ENCODE measurements around the gene PACRG. TPM values are rescaled to one million over a fixed set of nuclear protein-coding genes. Genes with fewer than 3 reads are reported as not detected.

The PACRG gene
- polyA plus RNA-seq, 1 donor (not counting 4 experiments of a cell fraction or from before 2014, with no cell fraction given) = 0.31 TPM

DNA sequence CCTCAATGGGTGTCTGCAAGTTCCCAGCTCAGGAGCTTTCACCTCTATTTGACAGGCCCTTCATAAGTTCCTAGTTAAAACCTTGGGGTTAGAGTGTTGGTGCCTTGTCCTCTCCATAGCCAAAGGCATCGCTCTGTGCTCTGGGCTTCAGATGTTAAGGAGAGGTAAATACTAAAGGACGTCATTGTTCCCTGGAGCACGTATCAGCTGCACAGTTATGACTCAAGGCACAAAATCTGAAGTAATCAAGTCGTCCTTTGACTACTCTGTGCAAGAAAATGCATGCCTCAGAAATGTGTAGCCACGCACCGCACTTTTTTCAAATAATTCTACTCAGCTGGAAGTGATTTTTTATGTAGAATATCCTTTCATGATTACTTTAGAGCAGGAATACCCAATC, 446.0 kb downstream of the PACRG start:
- no peaks in the 10 kb centered on the region for H4K20me1 ChIP-seq (ENCODE audit: control insufficient read depth, extremely low read depth, insufficient read depth, low read length)
- no peaks in the 10 kb centered on the region for H3K9me1 ChIP-seq (ENCODE audit: control insufficient read depth, extremely low read depth, insufficient read depth, low read length)
- H3K9me3 ChIP-seq (ENCODE audit: control insufficient read depth, low read depth, low read length) = no peaks in the 10 kb centered on the region
- no peaks in the 10 kb centered on the region for H3K79me2 ChIP-seq (ENCODE audit: control insufficient read depth, insufficient read depth, low read length)
- no peak overlapping the region for H2AFZ ChIP-seq (ENCODE audit: control insufficient read depth, low read length)
- DNase-seq (ENCODE audit: low read depth, low spot score) (no peak), FAIRE-seq (no peak)
- H3K27me3 ChIP-seq (ENCODE audit: control insufficient read depth, extremely low read depth, insufficient read depth, low read length) = no peaks in the 10 kb centered on the region
- no peak overlapping the region for H3K27ac ChIP-seq (ENCODE audit: control insufficient read depth, insufficient read depth, low read length)
- H3K4me2 ChIP-seq (ENCODE audit: control insufficient read depth, extremely low read depth, insufficient read depth, low read depth, low read length) = no peak overlapping the region
- TF ChIP-seq EZH2 (IDR thresholded peaks at IDR 0.05; ENCODE audit: low read length) = no peak
- TF ChIP-seq CTCF (optimal IDR thresholded peaks at IDR 0.05 in 1 of 3, IDR thresholded peaks at IDR 0.05 in 1 of 3, conservative IDR thresholded peaks at IDR 0.05 in 1 of 3; ENCODE audit: extremely low read depth in 1 of 3, insufficient read depth in 2 of 3, low read length in 3 of 3) = no peak
- no peaks in the 10 kb centered on the region for H3K36me3 ChIP-seq (ENCODE audit: control insufficient read depth in 2 of 2, extremely low read depth in 1 of 2, insufficient read depth in 2 of 2, low read length in 2 of 2)
- dilution Hi-C loops (cut with MboI; ENCODE audit: extremely low pct_ligation_motif_present, low sequenced_read_pairs) = no loop called here
- no peak overlapping the region for H3K9ac ChIP-seq (ENCODE audit: control insufficient read depth, extremely low read depth, insufficient read depth, low read length)
- H3K4me1 ChIP-seq (ENCODE audit: control insufficient read depth, extremely low read depth, insufficient read depth, low read length) = no peaks in the 10 kb centered on the region
- no peak overlapping the region for H3K4me3 ChIP-seq (ENCODE audit: control insufficient read depth in 2 of 3, extremely low read depth in 1 of 3, insufficient read depth in 2 of 3, low read depth in 1 of 3, low read length in 3 of 3)

GRCh38 chr6:163175301-163175700, 447.5 kb downstream of the PACRG start:
- no peaks in the 10 kb centered on the region for H3K36me3 ChIP-seq (ENCODE audit: control insufficient read depth in 2 of 2, extremely low read depth in 1 of 2, insufficient read depth in 2 of 2, low read length in 2 of 2)
- H3K4me3 ChIP-seq (ENCODE audit: control insufficient read depth in 2 of 3, extremely low read depth in 1 of 3, insufficient read depth in 2 of 3, low read depth in 1 of 3, low read length in 3 of 3) = no peak overlapping the region
- no peak overlapping the region for H3K4me2 ChIP-seq (ENCODE audit: control insufficient read depth, extremely low read depth, insufficient read depth, low read depth, low read length)
- H3K9me3 ChIP-seq (ENCODE audit: control insufficient read depth, low read depth, low read length) = no peaks in the 10 kb centered on the region
- DNase-seq (ENCODE audit: low read depth, low spot score) (no peak), FAIRE-seq (no peak)
- no peaks in the 10 kb centered on the region for H3K9me1 ChIP-seq (ENCODE audit: control insufficient read depth, extremely low read depth, insufficient read depth, low read length)
- H2AFZ ChIP-seq (ENCODE audit: control insufficient read depth, low read length) = no peak overlapping the region
- no peak for TF ChIP-seq CTCF (optimal IDR thresholded peaks at IDR 0.05 in 1 of 3, IDR thresholded peaks at IDR 0.05 in 1 of 3, conservative IDR thresholded peaks at IDR 0.05 in 1 of 3; ENCODE audit: extremely low read depth in 1 of 3, insufficient read depth in 2 of 3, low read length in 3 of 3)
- no peak for TF ChIP-seq EZH2 (IDR thresholded peaks at IDR 0.05; ENCODE audit: low read length)
- no peaks in the 10 kb centered on the region for H3K79me2 ChIP-seq (ENCODE audit: control insufficient read depth, insufficient read depth, low read length)
- no peaks in the 10 kb centered on the region for H4K20me1 ChIP-seq (ENCODE audit: control insufficient read depth, extremely low read depth, insufficient read depth, low read length)
- dilution Hi-C loops (cut with MboI; ENCODE audit: extremely low pct_ligation_motif_present, low sequenced_read_pairs) = no loop called here
- H3K4me1 ChIP-seq (ENCODE audit: control insufficient read depth, extremely low read depth, insufficient read depth, low read length) = no peaks in the 10 kb centered on the region
- no peak overlapping the region for H3K9ac ChIP-seq (ENCODE audit: control insufficient read depth, extremely low read depth, insufficient read depth, low read length)
- no peak overlapping the region for H3K27ac ChIP-seq (ENCODE audit: control insufficient read depth, insufficient read depth, low read length)
- H3K27me3 ChIP-seq (ENCODE audit: control insufficient read depth, extremely low read depth, insufficient read depth, low read length) = no peaks in the 10 kb centered on the region
